DMS114 treated with DMSO at 0.1 percent for 48 hours (cell line): ENCODE data around the gene NEURL4.

ENCODE experiments used
- DNase-seq: peaks from one replicate; lab custom pipeline; 2025; ENCODE audit not compliant: unreplicated experiment; lab: John Stamatoyannopoulos, UW

The NEURL4 gene

DNA sequence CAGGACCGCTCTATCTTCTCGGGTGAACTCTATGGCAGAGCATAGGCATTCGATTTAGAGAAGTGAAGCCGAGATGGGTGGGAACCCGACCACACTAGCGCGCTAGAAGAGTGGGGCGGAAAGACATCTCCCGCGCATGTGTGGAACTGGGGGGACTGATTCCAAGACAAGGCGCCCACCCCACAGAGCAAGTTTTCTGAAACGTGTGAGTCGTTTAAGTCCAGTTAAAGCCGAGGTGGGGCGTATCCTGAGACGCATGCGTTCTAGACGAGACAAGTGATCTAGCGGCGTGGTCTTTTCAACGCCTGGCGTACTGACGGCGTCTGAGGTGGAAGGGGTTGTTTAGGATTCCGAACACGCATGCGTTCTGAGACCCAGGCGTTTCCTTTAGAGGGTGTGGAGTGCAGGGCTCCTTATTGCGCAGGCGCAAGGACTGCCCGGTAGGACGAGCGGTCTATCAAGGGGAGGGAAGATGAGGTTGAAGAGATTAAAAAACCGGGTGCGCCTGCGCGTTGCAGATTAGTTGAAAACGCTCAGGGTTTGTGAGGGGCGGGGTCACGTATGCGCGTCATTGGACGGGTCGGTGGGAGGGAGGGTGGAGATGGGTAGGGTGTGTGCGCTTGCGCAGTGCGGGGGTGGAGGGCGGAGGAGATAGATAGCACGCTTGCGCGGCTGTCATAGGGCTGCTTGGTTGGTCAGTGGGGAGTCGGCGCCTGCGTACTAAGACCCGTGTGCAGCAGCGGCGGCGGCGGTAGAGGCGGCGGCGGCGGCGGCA is 22.0 kb downstream of the NEURL4 start, which contains the start of gene EIF5A:
Gene EIF5A (plus strand): TSS at position 718 of the 775 bp plus-strand sequence. CDS start 2,008 bp downstream, outside the sequence.
- peak; percentile 100 for DNase-seq

GRCh38 chr17:7304179-7304578 is 25.0 kb downstream of the NEURL4 start:
- no peak for DNase-seq

- DNase-seq = peak; percentile 65
Measured at GRCh38 chr17:7296189-7296861, 32.8 kb downstream of the NEURL4 start.

DNA sequence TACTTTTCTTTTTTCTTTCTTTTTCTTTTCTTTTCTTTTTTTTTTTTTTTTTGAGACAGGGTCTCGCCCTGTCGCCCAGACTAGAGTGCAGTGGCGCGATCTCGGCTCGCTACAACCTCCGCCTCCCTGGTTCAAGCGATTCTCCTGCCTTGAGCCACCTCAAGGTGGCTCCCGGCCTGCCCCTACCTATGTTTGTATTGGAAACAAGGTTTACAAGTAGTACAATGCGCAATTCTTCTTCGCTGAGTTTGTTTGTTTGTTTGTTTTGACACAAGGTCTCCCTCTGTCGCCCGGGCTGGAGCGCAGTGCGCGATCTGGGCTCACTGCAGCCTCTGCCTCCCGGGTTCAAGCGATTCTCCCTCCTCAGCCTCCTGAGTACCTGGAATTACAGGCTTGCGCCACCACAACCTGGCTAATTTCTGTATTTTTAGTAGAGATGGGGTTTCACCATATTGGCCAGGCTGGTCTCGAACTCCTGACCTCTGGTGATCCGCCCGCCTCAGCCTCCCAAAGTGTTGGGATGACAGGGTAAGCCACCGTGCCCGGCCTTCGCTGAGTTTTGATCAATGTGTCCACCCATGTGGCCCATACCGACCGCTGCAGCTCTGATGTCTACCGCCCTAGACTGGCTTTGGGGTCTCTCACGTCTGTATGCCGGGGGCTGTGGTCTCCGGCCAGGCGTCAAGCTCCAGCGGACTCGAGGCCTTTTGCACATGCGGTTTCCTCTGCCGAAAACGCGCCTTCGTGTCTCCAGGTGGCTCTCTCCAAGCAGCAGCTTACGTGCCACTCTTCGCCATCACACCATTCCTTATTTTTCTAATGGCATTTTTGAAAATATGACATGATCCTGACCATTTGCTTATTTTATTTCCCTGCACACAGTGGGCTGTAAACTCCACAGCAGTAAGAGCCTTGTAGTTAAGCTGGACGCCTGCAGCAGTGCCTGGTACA is 33.6 kb downstream of the NEURL4 start:
- DNase-seq = no peak

DNA sequence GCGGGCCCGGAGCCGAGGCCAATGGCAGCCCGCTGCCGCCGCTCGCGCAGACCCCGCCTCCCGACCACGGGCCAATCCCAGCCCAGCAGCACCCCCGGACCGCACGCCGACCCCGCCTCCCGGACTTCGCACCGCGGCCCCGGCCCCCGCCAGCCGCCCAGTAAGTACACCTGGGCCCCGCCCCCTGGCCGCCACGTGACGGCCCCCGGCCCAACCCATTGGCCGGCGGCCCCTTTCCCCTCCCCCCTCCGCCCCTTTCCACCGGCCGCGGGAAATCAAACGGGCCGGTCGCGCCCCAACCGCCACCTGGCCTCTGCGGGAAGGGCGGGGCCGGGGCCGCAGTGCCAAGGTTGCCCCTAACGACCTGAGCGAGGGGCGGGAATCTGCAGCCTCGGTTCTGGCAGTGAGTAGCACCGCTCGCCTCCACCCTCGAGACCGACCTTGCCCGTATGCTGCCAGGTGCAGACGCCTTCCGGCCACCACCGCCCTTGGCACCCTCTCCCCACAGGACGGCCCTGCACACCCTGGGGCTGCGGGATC is 34.5 kb downstream of the NEURL4 start, which contains the start of gene YBX2:
Gene YBX2 (minus strand): TSS at position 26 of the 540 bp plus-strand sequence. CDS start 139 bp downstream, outside the sequence.
- DNase-seq = peak; percentile 70

- no peak for DNase-seq
Measured at GRCh38 chr17:7293816-7294613, 35.1 kb downstream of the NEURL4 start.

GRCh38 chr17:7293159-7293558 is 36.0 kb downstream of the NEURL4 start:
- no peak for DNase-seq

DNA sequence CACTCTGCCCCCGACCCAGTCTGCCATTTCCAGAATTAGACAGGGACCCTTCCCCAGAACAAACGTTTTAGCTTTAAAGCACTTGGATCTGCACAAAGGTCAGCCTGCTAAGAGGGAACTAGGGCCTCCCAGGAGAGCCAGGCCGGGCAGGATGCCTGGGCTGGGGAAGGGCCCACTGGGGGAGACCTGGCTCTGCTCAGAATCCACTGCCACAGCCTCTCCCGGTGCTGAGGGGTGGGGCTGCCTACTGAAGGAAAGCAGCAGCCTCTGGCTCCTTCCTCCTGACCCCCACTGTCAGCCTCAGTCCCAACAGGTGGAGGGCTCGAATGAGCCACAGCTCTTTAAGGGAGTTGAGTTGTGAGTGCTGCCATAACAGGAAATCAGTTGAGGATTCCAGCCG is 36.4 kb downstream of the NEURL4 start:
- DNase-seq = no peak

- no peak for DNase-seq
Measured at GRCh38 chr17:7292194-7292593, 36.9 kb downstream of the NEURL4 start.

- no peak for DNase-seq
Measured at GRCh38 chr17:7290685-7291084, 38.5 kb downstream of the NEURL4 start.

DNA sequence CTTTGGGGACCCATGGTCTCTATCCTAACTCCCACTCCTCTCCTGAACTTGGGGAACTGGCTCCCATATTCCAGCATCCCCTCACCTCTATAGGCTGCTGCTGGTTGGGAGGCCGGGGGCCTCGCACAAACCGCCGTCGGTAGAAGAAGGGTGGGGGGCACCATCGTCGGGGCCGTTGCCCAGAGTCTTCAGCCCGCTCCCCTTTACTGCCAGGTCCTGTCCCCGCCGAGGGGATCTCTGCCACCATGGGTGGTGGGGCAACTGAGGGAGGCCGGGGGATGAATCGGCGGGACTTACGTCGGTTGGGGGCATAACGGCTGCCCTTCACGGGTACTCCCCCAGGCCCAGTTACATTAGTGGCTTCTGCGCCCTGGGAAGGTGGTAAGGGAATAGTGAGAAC is 39.0 kb downstream of the NEURL4 start:
- no peak for DNase-seq

DNA sequence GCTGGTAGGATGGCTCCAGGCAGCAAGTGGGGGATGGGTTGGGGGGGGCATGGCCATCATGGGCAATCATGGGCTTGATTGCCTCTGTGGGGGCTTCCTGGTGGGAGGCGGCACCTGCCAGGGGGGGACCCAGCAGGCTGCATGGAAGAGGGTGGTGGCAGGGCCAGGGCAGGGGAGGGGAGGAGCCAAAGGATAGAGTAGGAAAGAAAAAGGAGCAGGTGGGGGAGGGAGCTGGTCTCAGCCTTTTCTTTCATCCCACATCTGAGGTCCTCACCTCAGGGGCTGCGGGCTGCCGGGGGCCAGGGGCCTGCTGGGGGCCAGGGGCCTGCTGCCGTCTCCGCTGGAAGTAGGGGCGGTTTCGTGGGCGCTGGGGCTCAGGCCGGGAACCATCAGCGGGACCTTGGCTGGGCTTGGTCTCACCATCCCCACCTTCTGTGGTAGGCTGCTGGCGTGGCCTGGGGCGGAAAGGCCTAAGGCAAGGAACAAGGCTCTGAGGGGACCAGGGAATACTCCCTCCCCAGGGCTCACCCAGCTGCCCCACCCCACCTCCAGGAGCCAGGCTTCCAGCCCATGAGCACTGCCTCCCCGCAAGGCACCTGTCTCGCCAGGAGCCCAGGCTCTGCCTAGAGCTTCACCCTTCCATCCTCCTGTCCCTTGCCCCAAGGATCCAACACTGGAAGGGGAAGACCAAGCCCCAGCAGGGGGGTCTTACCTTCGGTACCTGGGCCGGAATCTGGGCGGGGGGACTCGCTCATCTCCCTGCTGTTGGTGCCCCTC is 39.7 kb downstream of the NEURL4 start:
- DNase-seq = no peak

GRCh38 chr17:7285679-7286078 is 43.5 kb downstream of the NEURL4 start:
- DNase-seq = no peak

- DNase-seq = no peak
Measured at GRCh38 chr17:7284911-7285310, 44.2 kb downstream of the NEURL4 start.

DNA sequence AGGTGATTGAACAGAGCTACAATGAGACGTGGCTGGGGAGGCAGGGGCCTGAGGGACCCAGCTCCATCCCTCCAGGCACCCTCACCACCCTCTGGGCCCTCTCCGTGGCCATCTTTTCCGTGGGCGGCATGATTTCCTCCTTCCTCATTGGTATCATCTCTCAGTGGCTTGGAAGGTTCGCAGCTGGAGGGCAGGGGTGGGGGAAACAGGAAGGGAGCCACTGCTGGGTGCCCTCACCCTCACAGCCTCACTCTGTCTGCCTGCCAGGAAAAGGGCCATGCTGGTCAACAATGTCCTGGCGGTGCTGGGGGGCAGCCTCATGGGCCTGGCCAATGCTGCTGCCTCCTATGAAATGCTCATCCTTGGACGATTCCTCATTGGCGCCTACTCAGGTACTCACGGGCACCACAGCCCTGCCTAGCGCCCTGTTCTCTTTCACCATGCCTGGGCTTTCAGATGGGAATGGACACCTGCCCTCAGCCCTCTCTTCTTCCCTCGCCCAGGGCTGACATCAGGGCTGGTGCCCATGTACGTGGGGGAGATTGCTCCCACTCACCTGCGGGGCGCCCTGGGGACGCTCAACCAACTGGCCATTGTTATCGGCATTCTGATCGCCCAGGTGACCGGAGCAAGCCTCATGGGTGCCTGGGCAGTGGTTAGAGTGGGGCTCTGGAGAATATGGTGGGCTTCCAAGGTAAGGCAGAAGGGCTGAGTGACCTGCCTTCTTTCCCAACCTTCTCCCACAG is 45.5 kb downstream of the NEURL4 start:
- no peak for DNase-seq

DNA sequence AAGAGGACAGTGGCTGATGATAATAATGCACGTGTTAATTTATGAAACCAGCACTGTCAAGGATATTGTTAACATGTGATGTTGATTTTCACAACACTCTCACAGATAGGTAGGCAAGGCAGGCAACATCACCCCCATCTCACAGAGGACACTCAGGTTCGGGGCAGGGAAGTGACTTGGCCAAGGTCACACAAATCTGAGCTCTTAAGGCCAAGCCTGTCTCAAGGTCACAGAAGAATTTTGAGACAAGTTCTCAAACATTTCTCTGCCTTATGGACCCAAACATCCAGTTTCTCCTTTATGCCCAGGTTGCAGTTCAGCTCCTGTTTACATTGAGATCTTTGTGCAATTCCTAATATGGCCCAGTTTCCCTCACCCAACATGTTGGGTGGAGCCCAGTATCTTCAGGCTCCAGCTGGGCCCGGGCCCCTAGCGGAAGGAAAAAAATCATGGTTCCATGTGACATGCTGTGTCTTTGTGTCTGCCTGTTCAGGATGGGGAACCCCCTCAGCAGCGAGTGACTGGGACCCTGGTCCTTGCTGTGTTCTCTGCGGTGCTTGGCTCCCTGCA is 46.3 kb downstream of the NEURL4 start:
- DNase-seq = no peak

- DNase-seq = no peak
Measured at GRCh38 chr17:7281953-7282751, 47.0 kb downstream of the NEURL4 start.
